Measurements from ENCODE around the gene SPPL2B. TPM values are rescaled to one million over a fixed set of nuclear protein-coding genes. Genes with fewer than 3 reads are reported as not detected.

SPPL2B gene
- total RNA-seq, 4 donors from 2014 or later = 18.1 to 27.7 (median 23.2) TPM

DNA sequence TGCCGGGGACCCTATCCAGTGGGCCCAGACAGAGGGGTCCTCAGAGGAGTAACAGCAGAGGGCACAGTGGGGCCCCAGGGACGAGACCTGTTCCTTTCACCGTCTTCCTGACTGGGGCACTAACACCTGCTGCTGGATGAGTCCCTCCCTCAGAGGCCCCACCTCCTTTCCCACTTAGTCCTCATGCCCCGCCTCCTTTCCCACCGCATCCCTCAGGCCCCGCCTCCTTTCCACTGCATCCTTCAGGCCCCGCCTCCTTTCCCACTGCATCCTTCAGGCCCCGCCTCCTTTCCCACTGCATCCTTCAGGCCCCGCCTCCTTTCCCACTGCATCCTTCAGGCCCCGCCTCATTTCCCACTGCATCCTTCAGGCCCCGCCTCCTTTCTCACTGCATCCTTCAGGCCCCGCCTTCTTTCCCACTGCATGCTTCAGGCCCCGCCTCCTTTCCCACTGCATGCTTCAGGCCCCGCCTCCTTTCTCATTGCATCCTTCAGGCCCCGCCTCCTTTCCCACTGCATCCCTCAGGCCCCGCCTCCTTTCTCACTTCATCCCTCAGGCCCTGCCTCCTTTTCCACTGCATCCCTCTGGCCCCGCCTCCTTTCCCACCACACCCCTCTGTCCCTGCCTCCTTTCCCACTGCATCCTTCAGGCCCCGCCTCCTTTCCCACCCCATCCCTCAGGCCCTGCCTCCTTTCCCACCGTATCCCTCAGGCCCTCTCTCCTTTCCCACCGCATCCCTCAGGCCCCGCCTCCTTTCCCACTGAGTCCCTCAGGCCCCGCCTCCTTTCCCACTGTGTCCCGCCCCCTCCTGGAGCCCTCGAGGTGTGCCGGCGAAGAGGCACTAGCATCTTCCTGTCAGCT is 6.7 kb downstream of the SPPL2B start:
- no peak overlapping the region for H3K27ac ChIP-seq
- DNase-seq (no peak), ATAC-seq (no peak)
- peaks cover 32 to 35% of the 10 kb centered on the region in 2 donors for H3K4me1 ChIP-seq
- H3K27me3 ChIP-seq = no peaks in the 10 kb centered on the region
- H3K9me3 ChIP-seq = no peaks in the 10 kb centered on the region
- TF ChIP-seq POLR2A (IDR thresholded peaks at IDR 0.05) = no peak
- TF ChIP-seq, protein P1, sequence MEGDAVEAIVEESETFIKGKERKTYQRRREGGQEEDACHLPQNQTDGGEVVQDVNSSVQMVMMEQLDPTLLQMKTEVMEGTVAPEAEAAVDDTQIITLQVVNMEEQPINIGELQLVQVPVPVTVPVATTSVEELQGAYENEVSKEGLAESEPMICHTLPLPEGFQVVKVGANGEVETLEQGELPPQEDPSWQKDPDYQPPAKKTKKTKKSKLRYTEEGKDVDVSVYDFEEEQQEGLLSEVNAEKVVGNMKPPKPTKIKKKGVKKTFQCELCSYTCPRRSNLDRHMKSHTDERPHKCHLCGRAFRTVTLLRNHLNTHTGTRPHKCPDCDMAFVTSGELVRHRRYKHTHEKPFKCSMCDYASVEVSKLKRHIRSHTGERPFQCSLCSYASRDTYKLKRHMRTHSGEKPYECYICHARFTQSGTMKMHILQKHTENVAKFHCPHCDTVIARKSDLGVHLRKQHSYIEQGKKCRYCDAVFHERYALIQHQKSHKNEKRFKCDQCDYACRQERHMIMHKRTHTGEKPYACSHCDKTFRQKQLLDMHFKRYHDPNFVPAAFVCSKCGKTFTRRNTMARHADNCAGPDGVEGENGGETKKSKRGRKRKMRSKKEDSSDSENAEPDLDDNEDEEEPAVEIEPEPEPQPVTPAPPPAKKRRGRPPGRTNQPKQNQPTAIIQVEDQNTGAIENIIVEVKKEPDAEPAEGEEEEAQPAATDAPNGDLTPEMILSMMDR (IDR thresholded peaks at IDR 0.05 in 4 of 5, conservative IDR thresholded peaks at IDR 0.05 in 1 of 5) = no peak
- no peak overlapping the region for H3K4me3 ChIP-seq
- in situ Hi-C loops (cut with MboI; ENCODE audit: low sequenced_read_pairs in 4 of 4) (no loop called here), intact Hi-C loops (cut with DNase I; ENCODE audit: low total_unique reads) (loop anchor here (5.0 kb wide), 1 partner anchor 112 kb away; no protein-coding TSS in a partner anchor)
- H3K36me3 ChIP-seq = peaks cover 0 to 14% of the 10 kb centered on the region in 2 donors

DNA sequence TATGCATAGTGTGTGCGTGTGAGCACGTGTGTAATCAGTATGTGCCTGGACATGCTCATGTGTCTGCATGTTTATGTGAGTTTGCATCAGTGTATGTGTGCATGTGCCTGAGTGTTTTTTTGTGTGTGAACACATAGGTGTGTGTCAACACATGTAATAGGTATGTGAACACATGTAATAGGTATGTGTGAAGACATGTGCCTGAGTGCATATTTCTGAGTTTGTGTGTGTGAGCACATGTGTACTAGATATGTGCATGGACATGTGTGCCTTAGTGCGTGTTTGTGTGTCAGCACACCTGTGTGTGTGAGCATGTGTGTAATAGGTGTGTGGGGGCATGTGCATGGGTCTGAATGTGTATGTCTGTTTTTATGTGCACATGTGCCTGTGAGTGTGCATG is 7.4 kb downstream of the SPPL2B start:
- Histone ChIP-seq H3K36me3 (peaks cover 0 to 20% of the 10 kb centered on the region in 2 donors), H3K4me1 (peaks cover 27 to 30% of the 10 kb centered on the region in 2 donors), H3K27me3 (no peaks in the 10 kb centered on the region), H3K27ac (no peak overlapping the region), H3K9me3 (no peaks in the 10 kb centered on the region), H3K4me3 (no peak overlapping the region)
- TF ChIP-seq, protein P1 (IDR thresholded peaks at IDR 0.05 in 4 of 5, conservative IDR thresholded peaks at IDR 0.05 in 1 of 5) = no peak
- TF ChIP-seq POLR2A (IDR thresholded peaks at IDR 0.05) = no peak
- ATAC-seq (no peak), DNase-seq (no peak)
- intact Hi-C loops (cut with DNase I; ENCODE audit: low total_unique reads) (no loop called here), in situ Hi-C loops (cut with MboI; ENCODE audit: low sequenced_read_pairs in 4 of 4) (no loop called here)

DNA sequence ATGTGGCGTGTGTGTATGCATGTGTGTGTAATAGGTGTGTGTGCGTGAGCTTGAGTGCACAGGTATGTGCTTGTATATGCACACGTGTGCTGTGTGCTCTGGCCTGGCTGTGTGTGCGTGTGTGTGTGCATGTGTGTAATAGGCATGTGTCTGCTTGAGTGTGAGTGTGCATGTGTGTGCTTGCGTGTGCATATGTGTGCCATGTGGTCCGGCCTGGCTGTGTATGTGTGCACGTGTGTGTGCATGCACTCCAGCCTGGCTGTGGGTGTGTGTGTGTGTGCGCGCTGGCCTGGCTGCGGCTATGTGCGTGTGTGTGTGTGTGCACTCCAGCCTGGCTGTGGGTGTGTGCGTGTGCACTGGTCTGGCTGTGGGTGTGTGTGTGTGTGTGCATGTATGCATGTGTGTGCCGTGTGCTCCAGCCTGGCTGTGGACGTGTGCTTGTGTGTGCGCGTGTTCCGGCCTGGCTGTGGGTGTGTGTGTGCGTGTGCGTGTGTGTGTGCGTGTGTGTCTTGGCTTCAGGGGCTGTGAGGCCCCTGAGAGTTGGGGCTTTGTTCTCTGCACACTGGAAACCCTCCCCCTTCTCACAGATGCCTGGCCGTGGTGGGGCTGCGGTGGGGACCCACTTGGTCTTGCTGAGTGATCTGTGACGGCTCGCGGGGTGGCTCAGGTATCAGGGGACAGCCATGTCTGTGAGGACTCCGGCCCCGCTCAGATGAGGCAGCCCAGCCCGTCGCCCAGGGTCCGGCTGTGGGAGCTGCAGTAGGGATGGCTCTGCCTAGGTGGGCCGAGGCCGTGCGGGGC is 8.2 kb downstream of the SPPL2B start:
- TF ChIP-seq POLR2A (IDR thresholded peaks at IDR 0.05) = no peak
- TF ChIP-seq, protein P1 (IDR thresholded peaks at IDR 0.05 in 4 of 5, conservative IDR thresholded peaks at IDR 0.05 in 1 of 5) = no peak
- Histone ChIP-seq H3K36me3 (peaks cover 0 to 29% of the 10 kb centered on the region in 2 donors), H3K27me3 (no peaks in the 10 kb centered on the region), H3K4me1 (peaks cover 19 to 21% of the 10 kb centered on the region in 2 donors), H3K4me3 (no peak overlapping the region), H3K27ac (no peak overlapping the region), H3K9me3 (no peaks in the 10 kb centered on the region)
- intact Hi-C loops (cut with DNase I; ENCODE audit: low total_unique reads) = no loop called here
- no peak for ATAC-seq
- in situ Hi-C loops (cut with MboI; ENCODE audit: low sequenced_read_pairs in 4 of 4) = no loop called here
- no peak for DNase-seq

DNA sequence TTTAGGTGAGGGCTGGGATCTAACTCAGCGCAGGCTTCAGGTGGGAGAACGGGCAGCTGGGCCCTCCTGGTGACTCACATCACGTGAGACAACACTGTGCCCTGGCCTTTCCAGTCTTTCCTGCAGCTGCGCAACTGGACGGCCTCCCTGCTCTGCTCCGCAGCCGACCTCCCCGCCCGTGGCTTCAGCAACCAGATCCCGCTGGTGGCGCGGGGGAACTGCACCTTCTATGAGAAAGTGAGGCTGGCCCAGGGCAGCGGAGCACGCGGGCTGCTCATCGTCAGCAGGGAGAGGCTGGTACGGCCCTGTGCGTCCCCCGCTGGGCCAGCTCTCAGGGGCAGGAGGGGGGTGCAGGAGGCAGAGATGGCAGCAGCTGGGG is 8.8 kb downstream of the SPPL2B start:
- H3K4me1 ChIP-seq = peaks cover 13 to 16% of the 10 kb centered on the region in 2 donors
- DNase-seq (no peak), ATAC-seq (no peak)
- TF ChIP-seq, protein P1 (IDR thresholded peaks at IDR 0.05 in 4 of 5, conservative IDR thresholded peaks at IDR 0.05 in 1 of 5) = peak in 3 of 5 experiments; percentile 14 to 18 (median 15)
- TF ChIP-seq POLR2A (IDR thresholded peaks at IDR 0.05) = no peak
- in situ Hi-C loops (cut with MboI; ENCODE audit: low sequenced_read_pairs in 4 of 4) = no loop called here
- no peaks in the 10 kb centered on the region for H3K9me3 ChIP-seq
- H3K4me3 ChIP-seq = no peak overlapping the region
- H3K36me3 ChIP-seq = peaks cover 0 to 33% of the 10 kb centered on the region in 2 donors
- intact Hi-C loops (cut with DNase I; ENCODE audit: low total_unique reads) = no loop called here
- no peaks in the 10 kb centered on the region for H3K27me3 ChIP-seq
- H3K27ac ChIP-seq = no peak overlapping the region
